ENCODE data around the gene TSNAXIP1. TPM values are rescaled to one million over a fixed set of nuclear protein-coding genes. Genes with fewer than 3 reads are reported as not detected.

Gene TSNAXIP1
- total RNA-seq, 1 experiment from 2014 or later, result 1.2 TPM

DNA sequence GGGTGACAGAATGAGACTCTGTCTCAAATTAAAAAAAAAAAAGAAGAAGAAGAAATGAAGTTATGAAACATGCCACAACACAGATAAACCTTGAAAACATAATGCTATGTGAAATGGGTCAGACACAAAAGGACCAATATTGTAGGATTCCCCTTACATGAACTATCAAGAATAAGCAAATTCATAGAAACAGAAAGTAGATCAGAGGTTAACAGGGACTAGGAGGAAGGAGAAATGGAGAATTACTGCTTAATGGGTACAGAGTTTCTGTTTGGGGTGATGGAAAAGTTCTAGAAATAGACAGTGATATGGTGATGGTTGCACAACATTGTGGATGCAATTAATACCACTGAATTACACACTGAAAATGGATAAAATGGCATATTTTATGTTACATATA lies 16.6 kb upstream of the TSNAXIP1 start:
- no peaks in the 10 kb centered on the region for H3K9me2 ChIP-seq (ENCODE audit: insufficient read depth)
- ChIA-PET CTCF (no interaction called here), RAD21 (ENCODE audit: low non-redundant PET in 1 of 2, low total read pairs in 2 of 2, uncharacterized antibody in 2 of 2, unreplicated experiment in 2 of 2) (no interaction called here), POLR2A (no interaction called here)
- intact Hi-C loops (cut with micrococcal nuclease), result no loop called here
- no peaks in the 10 kb centered on the region for H3K36me3 ChIP-seq (ENCODE audit: control insufficient read depth in 1 of 2, insufficient read depth in 2 of 2, low read length in 2 of 2)
- BruUV-seq (replicated peaks), result no TSS peak
- TF ChIP-seq CBX3 (IDR thresholded peaks at IDR 0.05; ENCODE audit: low read depth), result no peak
- no peak for TF ChIP-seq SP1 (IDR thresholded peaks at IDR 0.05; ENCODE audit: low read depth)
- TF ChIP-seq REST (IDR thresholded peaks at IDR 0.05; ENCODE audit: low read depth), result no peak
- TF ChIP-seq POLR2AphosphoS5 (IDR thresholded peaks at IDR 0.05; ENCODE audit: low read depth, low read length), result no peak
- no peak for TF ChIP-seq EZH2 (IDR thresholded peaks at IDR 0.05)
- no peak for TF ChIP-seq CTCF (IDR thresholded peaks at IDR 0.05 in 2 of 3, conservative IDR thresholded peaks at IDR 0.05 in 1 of 3; ENCODE audit: borderline replicate concordance in 1 of 3, insufficient read depth in 1 of 3, low read depth in 2 of 3, low read length in 2 of 3)
- TF ChIP-seq EGR1 (IDR thresholded peaks at IDR 0.05; ENCODE audit: low read depth), result no peak
- H4K20me1 ChIP-seq (ENCODE audit: insufficient read depth), result no peaks in the 10 kb centered on the region
- no peak overlapping the region for H3K4me2 ChIP-seq (ENCODE audit: low read length)
- H3K27ac ChIP-seq (ENCODE audit: low read depth, low read length), result no peak overlapping the region
- no peaks in the 10 kb centered on the region for H3K9me3 ChIP-seq (ENCODE audit: control insufficient read depth in 1 of 2, insufficient read depth in 1 of 2, low read depth in 1 of 2, low read length in 2 of 2)
- no peak overlapping the region for H3K4me3 ChIP-seq (replicated peaks in 1 of 2; ENCODE audit: low read depth in 1 of 2, low read length in 2 of 2)
- H2AFZ ChIP-seq (ENCODE audit: low read depth, low read length, poor library complexity, severe bottlenecking), result no peak overlapping the region
- peaks cover 8% of the 10 kb centered on the region for H3K79me2 ChIP-seq (ENCODE audit: insufficient read depth, low read length)
- H3K27me3 ChIP-seq (ENCODE audit: insufficient read depth, low read length), result no peaks in the 10 kb centered on the region
- H3K4me1 ChIP-seq (ENCODE audit: control insufficient read depth in 1 of 2, insufficient read depth in 2 of 2, low read length in 2 of 2), result no peaks in the 10 kb centered on the region
- DNase-seq (ENCODE audit: low read depth, low spot score) (no peak), ATAC-seq (no peak)
- no peak overlapping the region for H3K9ac ChIP-seq (ENCODE audit: low read length)
